CD14-positive monocyte (primary cell): Measurements from ENCODE around the gene CISH. TPM values are rescaled to one million over a fixed set of nuclear protein-coding genes. Genes with fewer than 3 reads are reported as not detected.
A peak's percentile ranks its signal among the peaks of the same experiment; 100 is the strongest.

ENCODE experiments used
- DNase-seq, 3 donors: peaks; one replicate each; pipeline ENCODE4 v3.0.0-alpha.2; 2011 to 2022
- H2AFZ ChIP-seq: 2 replicates; pipeline ENCODE4 v1.6.0; 2012; ENCODE audit warnings: mild to moderate bottlenecking, low read depth, low read length, inconsistent platforms; ENCODE audit not compliant: insufficient read depth, poor library complexity, severe bottlenecking
- H3K27ac ChIP-seq, 2 donors: 1 replicate in 1 of 2; 2 replicates in 1 of 2; pipeline ENCODE4 v1.5.1; 2012 to 2013; ENCODE audit warnings: low read length in 2 of 2, control low read depth in 1 of 2, inconsistent platforms in 1 of 2, low read depth in 1 of 2, mild to moderate bottlenecking in 1 of 2
- H3K27me3 ChIP-seq, 2 donors: one replicate each; pipeline versions ENCODE4 v1.6.0 to v1.6.1; 2011 to 2013; ENCODE audit warnings: low read length in 2 of 2; ENCODE audit not compliant: control insufficient read depth in 2 of 2, insufficient read depth in 2 of 2
- H3K36me3 ChIP-seq, 2 donors: replicated peaks in 1 of 2; 1 replicate in 1 of 2; 2 replicates in 1 of 2; pipeline versions ENCODE4 v1.5.1 to v1.6.1; 2012 to 2013; ENCODE audit warnings: low read length in 2 of 2, control low read depth in 1 of 2, inconsistent platforms in 1 of 2, mild to moderate bottlenecking in 1 of 2; ENCODE audit not compliant: insufficient read depth in 2 of 2, control insufficient read depth in 1 of 2
- H3K4me1 ChIP-seq, 2 donors: 1 replicate in 1 of 2; 2 replicates in 1 of 2; pipeline versions ENCODE4 v1.5.1 to v1.6.1; 2012 to 2013; ENCODE audit warnings: low read length in 2 of 2, control low read depth in 1 of 2, inconsistent platforms in 1 of 2, mild to moderate bottlenecking in 1 of 2, moderate library complexity in 1 of 2; ENCODE audit not compliant: insufficient read depth in 2 of 2, control insufficient read depth in 1 of 2
- H3K4me2 ChIP-seq: replicated peaks from 2 replicates; pipeline ENCODE3; 2012; ENCODE audit warnings: low read length, moderate library complexity, mild to moderate bottlenecking; ENCODE audit not compliant: poor library complexity, severe bottlenecking; ENCODE audit errors: extremely low read depth
- H3K4me3 ChIP-seq, 3 experiments: fragments of 200-600 bp in 1 of 3; sonication (generic) in 1 of 3; replicated peaks in 1 of 3; 1 replicate in 2 of 3; 2 replicates in 1 of 3; pipeline ENCODE4 v1.5.1; 2011 to 2013; ENCODE audit warnings: low read length in 3 of 3, mild to moderate bottlenecking in 3 of 3, control low read depth in 2 of 3, low read depth in 2 of 3, inconsistent platforms in 1 of 3, moderate library complexity in 1 of 3
- H3K79me2 ChIP-seq: 2 replicates; pipeline ENCODE4 v1.6.0; 2012; ENCODE audit warnings: mild to moderate bottlenecking, control low read depth, inconsistent platforms, low read length, moderate library complexity; ENCODE audit not compliant: insufficient read depth
- H3K9ac ChIP-seq: 2 replicates; pipeline ENCODE4 v1.6.0; 2017; ENCODE audit warnings: low read length, mild to moderate bottlenecking; ENCODE audit not compliant: insufficient read depth, poor library complexity, severe bottlenecking
- H3K9me3 ChIP-seq, 2 donors: replicated peaks in 1 of 2; 1 replicate in 1 of 2; 2 replicates in 1 of 2; pipeline versions ENCODE4 v1.5.1 to v1.6.1; 2012 to 2013; ENCODE audit warnings: low read length in 2 of 2, control low read depth in 1 of 2; ENCODE audit not compliant: control insufficient read depth in 1 of 2, insufficient read depth in 1 of 2
- H4K20me1 ChIP-seq: 2 replicates; pipeline ENCODE4 v1.6.0; 2012; ENCODE audit warnings: mild to moderate bottlenecking, low read length, control low read depth, moderate library complexity; ENCODE audit not compliant: insufficient read depth
- H3K27ac Mint-ChIP-seq, 7 donors: one replicate each; pipeline ENCODE4 v1.8.0; 2020; ENCODE audit warnings: mild to moderate bottlenecking in 7 of 7, mixed read lengths in 7 of 7, moderate library complexity in 6 of 7, inconsistent platforms in 2 of 7
- H3K27me3 Mint-ChIP-seq, 3 donors: one replicate each; pipeline ENCODE4 v1.8.0; 2021 to 2022; ENCODE audit warnings: low read depth in 3 of 3, mild to moderate bottlenecking in 3 of 3, mixed read lengths in 3 of 3, moderate library complexity in 3 of 3, inconsistent platforms in 1 of 3
- H3K36me3 Mint-ChIP-seq, 2 donors: one replicate each; pipeline ENCODE4 v1.8.0; 2020; ENCODE audit warnings: mixed read lengths in 2 of 2, inconsistent platforms in 1 of 2, mild to moderate bottlenecking in 1 of 2
- H3K4me1 Mint-ChIP-seq: one replicate; pipeline ENCODE4 v1.8.0; 2020; ENCODE audit warnings: mild to moderate bottlenecking, mixed read lengths
- H3K4me3 Mint-ChIP-seq, 2 donors: one replicate each; pipeline ENCODE4 v1.8.0; 2020; ENCODE audit warnings: mild to moderate bottlenecking in 2 of 2, mixed read lengths in 2 of 2, moderate library complexity in 1 of 2
- H3K9me3 Mint-ChIP-seq, 7 donors: one replicate each; pipeline ENCODE4 v1.8.0; 2020 to 2022; ENCODE audit warnings: mixed read lengths in 7 of 7, mild to moderate bottlenecking in 6 of 7, moderate library complexity in 6 of 7, inconsistent platforms in 2 of 7
- WGBS: methylation state at CpG from one replicate; pipeline ENCODE4 v1.1.5; 2013; ENCODE audit warnings: missing lambda C conversion rate; ENCODE audit not compliant: insufficient coverage; 5-methylcytosine and 5-hydroxymethylcytosine counted together
- intact Hi-C, 2 donors: fragments of 100-400 bp; cut with micrococcal nuclease; formaldehyde crosslinking; loops; one replicate each; pipeline versions ENCODE4 v1.15.0 to v1.15.1; 2023
- polyA plus RNA-seq, 3 donors: library from polyadenylated mRNA; depleted of rRNA in 1 of 3; unstranded in 2 of 3; stranded (reverse) in 1 of 3; fragments of 300-500 nt in 2 of 3; fragments of >200 nt in 1 of 3; fragmentation: Illumina TruSeq in 2 of 3; gene quantifications; 1 replicate in 2 of 3; 2 replicates in 1 of 3; pipeline ENCODE4 v1.2.3, GENCODE V29; 2012 to 2021
- TF ChIP-seq, protein P1 (sequence below): fragments of 200-600 bp; IDR thresholded peaks from one replicate; pipeline ENCODE4 v1.8.0; 2022; ENCODE audit warnings: antibody characterized with exemption, mild to moderate bottlenecking

CISH gene
- polyA plus RNA-seq, 3 donors, result 2.9 to 20.1 (median 6.2) TPM

DNA sequence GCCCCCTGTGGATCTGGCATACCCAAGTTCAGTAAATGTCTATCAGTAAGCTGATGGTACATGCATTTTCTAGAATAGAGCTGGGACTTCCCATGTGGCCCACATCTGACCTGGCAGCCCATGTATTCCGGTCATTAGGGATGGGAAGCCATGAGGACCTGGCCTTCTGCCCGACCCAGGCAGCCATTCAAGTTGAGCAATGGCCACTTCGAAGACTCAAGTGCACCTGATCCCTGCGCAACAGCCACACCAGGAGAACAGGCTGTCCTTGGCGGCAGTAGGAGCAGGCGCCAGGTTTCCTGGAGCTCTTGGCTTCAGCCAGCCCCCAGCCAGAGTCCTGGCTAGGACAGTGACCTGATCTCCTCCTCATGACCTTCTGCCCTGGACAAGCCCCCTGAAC, 27.7 kb downstream of the CISH start:
- H3K4me1 Mint-ChIP-seq, result peaks cover 26% of the 10 kb centered on the region
- H3K4me3 Mint-ChIP-seq, result no peak overlapping the region
- Histone ChIP-seq H3K27me3 (no peaks in the 10 kb centered on the region), H3K4me1 (peaks cover 18 to 22% of the 10 kb centered on the region in 2 donors), H3K9me3 (no peaks in the 10 kb centered on the region), H3K27ac (no peak overlapping the region), H2AFZ (no peak overlapping the region), H4K20me1 (no peaks in the 10 kb centered on the region), H3K4me2 (no peak overlapping the region), H3K9ac (no peak overlapping the region), H3K36me3 (peaks cover 12 to 29% of the 10 kb centered on the region in 2 donors), H3K79me2 (no peaks in the 10 kb centered on the region), H3K4me3 (no peak overlapping the region)
- TF ChIP-seq, protein P1, sequence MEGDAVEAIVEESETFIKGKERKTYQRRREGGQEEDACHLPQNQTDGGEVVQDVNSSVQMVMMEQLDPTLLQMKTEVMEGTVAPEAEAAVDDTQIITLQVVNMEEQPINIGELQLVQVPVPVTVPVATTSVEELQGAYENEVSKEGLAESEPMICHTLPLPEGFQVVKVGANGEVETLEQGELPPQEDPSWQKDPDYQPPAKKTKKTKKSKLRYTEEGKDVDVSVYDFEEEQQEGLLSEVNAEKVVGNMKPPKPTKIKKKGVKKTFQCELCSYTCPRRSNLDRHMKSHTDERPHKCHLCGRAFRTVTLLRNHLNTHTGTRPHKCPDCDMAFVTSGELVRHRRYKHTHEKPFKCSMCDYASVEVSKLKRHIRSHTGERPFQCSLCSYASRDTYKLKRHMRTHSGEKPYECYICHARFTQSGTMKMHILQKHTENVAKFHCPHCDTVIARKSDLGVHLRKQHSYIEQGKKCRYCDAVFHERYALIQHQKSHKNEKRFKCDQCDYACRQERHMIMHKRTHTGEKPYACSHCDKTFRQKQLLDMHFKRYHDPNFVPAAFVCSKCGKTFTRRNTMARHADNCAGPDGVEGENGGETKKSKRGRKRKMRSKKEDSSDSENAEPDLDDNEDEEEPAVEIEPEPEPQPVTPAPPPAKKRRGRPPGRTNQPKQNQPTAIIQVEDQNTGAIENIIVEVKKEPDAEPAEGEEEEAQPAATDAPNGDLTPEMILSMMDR, result no peak
- intact Hi-C loops, result no loop called here
- H3K9me3 Mint-ChIP-seq, result peaks cover 0 to 1% (median 0%) of the 10 kb centered on the region in 7 donors
- 90% methylated on average over 6 of the region's 6 CpGs for WGBS
- no peak for DNase-seq
- H3K27me3 Mint-ChIP-seq, result peaks cover 0 to 2% (median 0%) of the 10 kb centered on the region in 3 donors
- H3K36me3 Mint-ChIP-seq, result peaks cover 23 to 43% of the 10 kb centered on the region in 2 donors
- peak overlapping the region in 3 of 7 donors; percentile 18 to 90 (median 70) for H3K27ac Mint-ChIP-seq

DNA sequence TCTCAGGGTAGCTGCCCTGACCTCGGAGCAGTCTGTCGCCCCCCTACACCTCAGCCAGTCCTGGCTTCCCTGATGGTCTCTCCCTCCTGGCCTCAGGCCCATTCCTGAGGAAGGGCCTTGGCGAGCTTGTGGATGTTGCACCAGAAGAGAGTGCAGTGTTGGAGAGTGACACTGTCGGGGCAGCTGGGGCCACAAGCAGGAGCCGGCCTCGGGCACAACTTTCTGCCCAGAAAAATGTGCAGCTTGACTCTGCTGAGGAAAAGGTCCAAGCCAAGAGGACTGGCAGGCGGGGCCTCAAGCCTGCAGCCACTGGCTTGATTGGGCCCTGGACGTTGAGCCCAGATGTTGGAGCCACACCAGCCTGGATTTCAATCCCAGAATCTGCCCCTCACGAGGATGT, 29.5 kb downstream of the CISH start:
- 100% methylated on average over 5 of the region's 9 CpGs for WGBS
- H3K79me2 ChIP-seq, result no peaks in the 10 kb centered on the region
- no peak overlapping the region for H3K9ac ChIP-seq
- Mint-ChIP-seq H3K27ac (peak overlapping the region in 1 of 7 donors; percentile 69), H3K9me3 (peaks cover 0 to 1% (median 0%) of the 10 kb centered on the region in 7 donors), H3K36me3 (peaks cover 33 to 52% of the 10 kb centered on the region in 2 donors), H3K27me3 (peaks cover 0 to 2% (median 0%) of the 10 kb centered on the region in 3 donors), H3K4me3 (no peak overlapping the region), H3K4me1 (peaks cover 11% of the 10 kb centered on the region)
- no peaks in the 10 kb centered on the region for H4K20me1 ChIP-seq
- H3K36me3 ChIP-seq, result peaks cover 21 to 48% of the 10 kb centered on the region in 2 donors
- no peak overlapping the region for H2AFZ ChIP-seq
- DNase-seq, result no peak
- intact Hi-C loops, result no loop called here
- peaks cover 9 to 12% of the 10 kb centered on the region in 2 donors for H3K4me1 ChIP-seq
- no peak overlapping the region for H3K4me3 ChIP-seq
- H3K4me2 ChIP-seq, result no peak overlapping the region
- no peak overlapping the region for H3K27ac ChIP-seq
- TF ChIP-seq, protein P1, result no peak
- H3K27me3 ChIP-seq, result no peaks in the 10 kb centered on the region
- no peaks in the 10 kb centered on the region for H3K9me3 ChIP-seq
